ENCODE results near the gene PCBP3.
"Not testable (repeated sequence)": the region's sequence is repeated elsewhere in the genome, so short reads cannot be mapped to it uniquely, and the experiment has no call there.

PCBP3 gene

GRCh38 chr21:45830720-45831366, 187.3 kb downstream of the PCBP3 start:
- Histone ChIP-seq H3K79me2 (ENCODE audit: insufficient read depth, low read length) (no peaks in the 10 kb centered on the region), H3K27ac (ENCODE audit: low read depth, low read length) (no peak overlapping the region), H3K27me3 (ENCODE audit: low read length) (no peaks in the 10 kb centered on the region)

GRCh38 chr21:45831991-45832740, 188.6 kb downstream of the PCBP3 start:
- no peaks in the 10 kb centered on the region for H3K79me2 ChIP-seq (ENCODE audit: insufficient read depth, low read length)
- no peak overlapping the region for H3K4me3 ChIP-seq (ENCODE audit: insufficient read depth, low read length, poor library complexity, severe bottlenecking)
- no peaks in the 10 kb centered on the region for H3K27me3 ChIP-seq (ENCODE audit: low read length)
- no peaks in the 10 kb centered on the region for H3K9me3 ChIP-seq (ENCODE audit: insufficient read depth, low read length)
- no peak overlapping the region for H3K27ac ChIP-seq (ENCODE audit: low read depth, low read length)
- H3K4me2 ChIP-seq (ENCODE audit: low read depth, low read length, poor library complexity, severe bottlenecking): no peak overlapping the region
- H2AFZ ChIP-seq (ENCODE audit: low read depth, low read length, severe bottlenecking): no peak overlapping the region
- H3K9ac ChIP-seq (ENCODE audit: low read length): no peak overlapping the region
- TF ChIP-seq EZH2phosphoT487 (conservative IDR thresholded peaks at IDR 0.05; ENCODE audit: low read length): no peak
- TF ChIP-seq CTCF (IDR thresholded peaks at IDR 0.05; ENCODE audit: insufficient read depth, low read length, poor library complexity, severe bottlenecking): no peak
- no peaks in the 10 kb centered on the region for H3K36me3 ChIP-seq (ENCODE audit: low read length)
- no peaks in the 10 kb centered on the region for H4K20me1 ChIP-seq (ENCODE audit: low read depth, low read length)
- H3K9me2 ChIP-seq (replicated peaks; ENCODE audit: insufficient read depth, low read length): no peaks in the 10 kb centered on the region
- no peaks in the 10 kb centered on the region for H3F3A ChIP-seq (ENCODE audit: insufficient read depth)

More at GRCh38 chr21:45830720-45831366, 187.3 kb downstream of the PCBP3 start:
- H3K9me3 ChIP-seq (ENCODE audit: insufficient read depth, low read length): no peaks in the 10 kb centered on the region
- no peaks in the 10 kb centered on the region for H4K20me1 ChIP-seq (ENCODE audit: low read depth, low read length)
- H3F3A ChIP-seq (ENCODE audit: insufficient read depth): no peaks in the 10 kb centered on the region
- no peak overlapping the region for H2AFZ ChIP-seq (ENCODE audit: low read depth, low read length, severe bottlenecking)
- H3K4me2 ChIP-seq (ENCODE audit: low read depth, low read length, poor library complexity, severe bottlenecking): no peak overlapping the region
- no peaks in the 10 kb centered on the region for H3K36me3 ChIP-seq (ENCODE audit: low read length)
- H3K4me3 ChIP-seq (ENCODE audit: insufficient read depth, low read length, poor library complexity, severe bottlenecking): no peak overlapping the region
- no peaks in the 10 kb centered on the region for H3K9me2 ChIP-seq (replicated peaks; ENCODE audit: insufficient read depth, low read length)
- no peak overlapping the region for H3K9ac ChIP-seq (ENCODE audit: low read length)
- TF ChIP-seq EZH2phosphoT487 (conservative IDR thresholded peaks at IDR 0.05; ENCODE audit: low read length) (no peak), CTCF (IDR thresholded peaks at IDR 0.05; ENCODE audit: insufficient read depth, low read length, poor library complexity, severe bottlenecking) (no peak)

- H2AFZ ChIP-seq (ENCODE audit: low read depth, low read length, severe bottlenecking); H3K27ac ChIP-seq (ENCODE audit: low read depth, low read length); H4K20me1 ChIP-seq (ENCODE audit: low read depth, low read length); H3K79me2 ChIP-seq (ENCODE audit: insufficient read depth, low read length); H3K4me2 ChIP-seq (ENCODE audit: low read depth, low read length, poor library complexity, severe bottlenecking); H3K36me3 ChIP-seq (ENCODE audit: low read length); H3K9ac ChIP-seq (ENCODE audit: low read length); H3K9me2 ChIP-seq (replicated peaks; ENCODE audit: insufficient read depth, low read length); H3K4me3 ChIP-seq (ENCODE audit: insufficient read depth, low read length, poor library complexity, severe bottlenecking); H3K9me3 ChIP-seq (ENCODE audit: insufficient read depth, low read length); H3F3A ChIP-seq (ENCODE audit: insufficient read depth); H3K27me3 ChIP-seq (ENCODE audit: low read length): not testable (repeated sequence)
Observed at GRCh38 chr21:45832741-45833235, 189.3 kb downstream of the PCBP3 start.

GRCh38 chr21:45833414-45833813, 189.9 kb downstream of the PCBP3 start:
- no peak overlapping the region for H3K27ac ChIP-seq (ENCODE audit: low read depth, low read length)
- H3K9me2 ChIP-seq (replicated peaks; ENCODE audit: insufficient read depth, low read length): no peaks in the 10 kb centered on the region
- H3K4me2 ChIP-seq (ENCODE audit: low read depth, low read length, poor library complexity, severe bottlenecking): no peak overlapping the region
- H3K79me2 ChIP-seq (ENCODE audit: insufficient read depth, low read length): no peaks in the 10 kb centered on the region
- no peaks in the 10 kb centered on the region for H3K36me3 ChIP-seq (ENCODE audit: low read length)
- no peaks in the 10 kb centered on the region for H4K20me1 ChIP-seq (ENCODE audit: low read depth, low read length)
- no peaks in the 10 kb centered on the region for H3K9me3 ChIP-seq (ENCODE audit: insufficient read depth, low read length)
- H3K4me3 ChIP-seq (ENCODE audit: insufficient read depth, low read length, poor library complexity, severe bottlenecking): no peak overlapping the region
- H2AFZ ChIP-seq (ENCODE audit: low read depth, low read length, severe bottlenecking): no peak overlapping the region
- TF ChIP-seq EZH2phosphoT487 (conservative IDR thresholded peaks at IDR 0.05; ENCODE audit: low read length): no peak
- no peak for TF ChIP-seq CTCF (IDR thresholded peaks at IDR 0.05; ENCODE audit: insufficient read depth, low read length, poor library complexity, severe bottlenecking)
- no peak overlapping the region for H3K9ac ChIP-seq (ENCODE audit: low read length)
- H3K27me3 ChIP-seq (ENCODE audit: low read length): no peaks in the 10 kb centered on the region
- no peaks in the 10 kb centered on the region for H3F3A ChIP-seq (ENCODE audit: insufficient read depth)

Data from SU-DHL-6 (cell line).